ENCODE data around the gene OR5K4. TPM values are rescaled to one million over a fixed set of nuclear protein-coding genes. Genes with fewer than 3 reads are reported as not detected.

The OR5K4 gene
- total RNA-seq, 2 experiments from 2014 or later: not detected

DNA sequence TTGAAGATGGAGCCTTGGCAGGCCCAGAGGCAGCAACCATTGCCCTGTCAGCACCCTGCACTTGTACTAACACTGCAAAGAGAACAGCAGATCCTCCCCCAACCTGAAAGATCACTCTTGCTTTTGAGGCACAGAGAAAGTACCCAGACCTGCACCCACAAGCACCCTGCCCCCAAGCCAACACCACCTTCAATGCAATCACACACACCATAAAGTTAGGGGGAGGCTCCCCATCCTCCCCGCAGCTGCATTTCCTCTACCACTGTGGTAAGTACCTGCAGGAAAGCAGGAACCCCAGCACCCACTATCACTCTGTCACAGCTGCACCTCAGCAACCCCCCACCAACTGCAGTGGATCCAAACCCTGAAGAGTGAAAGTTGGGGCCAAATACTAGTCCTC is 48.9 kb downstream of the OR5K4 start:
- CTCF ChIA-PET: interaction anchor here (1.6 kb wide), 1 partner anchor 14 kb away, joined by 4 read pairs; no protein-coding TSS in a partner anchor

DNA sequence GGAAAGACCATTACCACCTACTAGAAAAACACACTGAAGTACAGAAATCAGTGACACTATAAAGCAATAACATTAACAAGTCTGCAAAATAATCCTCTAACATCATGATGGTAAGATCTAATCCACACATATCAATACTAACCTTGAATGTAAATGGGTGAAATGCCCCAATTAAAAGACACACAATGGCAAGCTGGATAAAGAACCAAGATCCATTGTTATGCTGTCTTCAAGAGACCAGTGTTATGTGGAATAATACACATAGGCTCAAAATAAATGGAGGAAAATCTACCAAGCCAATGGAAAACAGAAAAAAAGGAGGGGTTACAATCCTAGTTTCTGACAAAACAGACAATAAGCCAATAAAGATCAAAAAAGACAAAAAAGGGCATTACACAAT is 50.4 kb downstream of the OR5K4 start:
- H3K27ac Mint-ChIP-seq: no peak overlapping the region
- H3K4me3 Mint-ChIP-seq: no peak overlapping the region
- H3K4me1 Mint-ChIP-seq (ENCODE audit: low read depth): peaks cover 7% of the 10 kb centered on the region
- peaks cover 52% of the 10 kb centered on the region for H3K9me3 Mint-ChIP-seq
- TF ChIP-seq, protein P1, sequence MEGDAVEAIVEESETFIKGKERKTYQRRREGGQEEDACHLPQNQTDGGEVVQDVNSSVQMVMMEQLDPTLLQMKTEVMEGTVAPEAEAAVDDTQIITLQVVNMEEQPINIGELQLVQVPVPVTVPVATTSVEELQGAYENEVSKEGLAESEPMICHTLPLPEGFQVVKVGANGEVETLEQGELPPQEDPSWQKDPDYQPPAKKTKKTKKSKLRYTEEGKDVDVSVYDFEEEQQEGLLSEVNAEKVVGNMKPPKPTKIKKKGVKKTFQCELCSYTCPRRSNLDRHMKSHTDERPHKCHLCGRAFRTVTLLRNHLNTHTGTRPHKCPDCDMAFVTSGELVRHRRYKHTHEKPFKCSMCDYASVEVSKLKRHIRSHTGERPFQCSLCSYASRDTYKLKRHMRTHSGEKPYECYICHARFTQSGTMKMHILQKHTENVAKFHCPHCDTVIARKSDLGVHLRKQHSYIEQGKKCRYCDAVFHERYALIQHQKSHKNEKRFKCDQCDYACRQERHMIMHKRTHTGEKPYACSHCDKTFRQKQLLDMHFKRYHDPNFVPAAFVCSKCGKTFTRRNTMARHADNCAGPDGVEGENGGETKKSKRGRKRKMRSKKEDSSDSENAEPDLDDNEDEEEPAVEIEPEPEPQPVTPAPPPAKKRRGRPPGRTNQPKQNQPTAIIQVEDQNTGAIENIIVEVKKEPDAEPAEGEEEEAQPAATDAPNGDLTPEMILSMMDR (IDR thresholded peaks at IDR 0.05): no peak
- ATAC-seq (no peak), DNase-seq (no peak)
- POLR2A ChIA-PET: no interaction called here
- intact Hi-C loops (cut with micrococcal nuclease): no loop called here
- H3K27me3 Mint-ChIP-seq: peaks cover 1% of the 10 kb centered on the region
- H3K36me3 Mint-ChIP-seq (ENCODE audit: low read depth): peaks cover 10% of the 10 kb centered on the region
- CTCF ChIA-PET: no interaction called here

More for the DNA sequence above, 48.9 kb downstream of the OR5K4 start:
- Mint-ChIP-seq H3K4me3 (no peak overlapping the region), H3K9me3 (peaks cover 50% of the 10 kb centered on the region), H3K27ac (no peak overlapping the region), H3K36me3 (ENCODE audit: low read depth) (peaks cover 10% of the 10 kb centered on the region), H3K4me1 (ENCODE audit: low read depth) (peaks cover 7% of the 10 kb centered on the region), H3K27me3 (peaks cover 2% of the 10 kb centered on the region)
- intact Hi-C loops (cut with micrococcal nuclease): no loop called here
- no peak for DNase-seq
- POLR2A ChIA-PET: no interaction called here
- ATAC-seq: no peak
- TF ChIP-seq, protein P1 (IDR thresholded peaks at IDR 0.05): no peak

Other genes starting within 250 kb of the OR5K4 start
- gene OR5H1, start 223.1 kb upstream of the OR5K4 start, total RNA-seq: not detected
- not detected for gene OR5H14, start 206.4 kb upstream of the OR5K4 start, total RNA-seq
- gene OR5H15, start 187.2 kb upstream of the OR5K4 start, total RNA-seq: not detected
- not detected for gene OR5H6, start 89.6 kb upstream of the OR5K4 start, total RNA-seq
- not detected for gene OR5H2, start 71.3 kb upstream of the OR5K4 start, total RNA-seq
- not detected for gene OR5K3, start 36.8 kb downstream of the OR5K4 start, total RNA-seq
- gene OR5K1, start 109.3 kb downstream of the OR5K4 start, total RNA-seq: not detected
- gene OR5K2, start 143.8 kb downstream of the OR5K4 start, total RNA-seq: not detected
- 100 to 1,000 TPM; 190 to 198 TPM for gene CLDND1, start 169.0 kb downstream of the OR5K4 start, total RNA-seq
- 1 to 10 TPM; 1.4 to 2.2 TPM for gene GPR15, start 178.1 kb downstream of the OR5K4 start, total RNA-seq
- 10 to 100 TPM; 40.5 to 45.3 TPM for gene CPOX, start 239.8 kb downstream of the OR5K4 start, total RNA-seq